DMS 273 treated with DMSO at 0.1 percent for 48 hours (cell line): ENCODE results near the gene CLPX.
"Not testable (repeated sequence)": the region's sequence is repeated elsewhere in the genome, so short reads cannot be mapped to it uniquely, and the experiment has no call there.

ENCODE experiments used
- DNase-seq: peaks from one replicate; lab custom pipeline; 2025; lab: John Stamatoyannopoulos, UW

CLPX gene

DNA sequence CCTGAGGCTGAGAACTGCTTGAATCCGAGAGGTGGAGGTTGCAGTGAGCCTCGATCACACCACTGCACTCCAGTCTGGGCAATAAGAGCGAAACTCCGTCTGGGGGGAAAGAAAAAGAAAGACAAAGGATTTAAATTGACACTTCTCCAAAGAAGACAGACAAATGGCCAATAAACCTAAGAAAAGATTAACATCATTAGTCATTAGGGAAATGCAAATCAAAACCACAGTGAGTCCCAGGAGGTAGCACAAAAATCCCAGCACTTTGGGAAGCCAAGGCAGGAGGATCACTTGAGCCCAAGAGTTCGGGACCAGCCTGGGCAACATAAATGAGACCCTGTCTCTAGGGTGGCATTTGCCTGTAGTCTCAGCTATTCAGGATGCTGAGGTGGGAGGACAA, 12.6 kb downstream of the CLPX start:
- no peak for DNase-seq

DNA sequence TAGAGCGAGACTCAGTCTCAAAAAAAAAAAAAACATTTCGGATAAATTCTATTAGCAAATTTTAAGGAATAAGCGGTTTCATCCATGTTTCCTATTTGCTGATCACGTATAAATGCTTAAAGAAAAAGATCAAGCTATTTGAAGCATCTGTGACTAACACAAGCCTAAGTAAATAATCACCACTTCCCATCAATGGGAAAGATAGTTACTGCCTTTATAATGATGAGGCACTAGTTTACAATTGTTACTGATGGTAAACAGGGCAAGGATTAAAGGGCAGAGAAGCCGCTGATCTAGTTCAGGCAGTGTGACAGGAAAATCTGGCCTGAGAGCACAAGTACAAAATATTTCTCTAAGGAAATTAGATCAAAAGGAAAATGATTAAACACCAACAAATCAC, 13.7 kb downstream of the CLPX start:
- no peak for DNase-seq

DNA sequence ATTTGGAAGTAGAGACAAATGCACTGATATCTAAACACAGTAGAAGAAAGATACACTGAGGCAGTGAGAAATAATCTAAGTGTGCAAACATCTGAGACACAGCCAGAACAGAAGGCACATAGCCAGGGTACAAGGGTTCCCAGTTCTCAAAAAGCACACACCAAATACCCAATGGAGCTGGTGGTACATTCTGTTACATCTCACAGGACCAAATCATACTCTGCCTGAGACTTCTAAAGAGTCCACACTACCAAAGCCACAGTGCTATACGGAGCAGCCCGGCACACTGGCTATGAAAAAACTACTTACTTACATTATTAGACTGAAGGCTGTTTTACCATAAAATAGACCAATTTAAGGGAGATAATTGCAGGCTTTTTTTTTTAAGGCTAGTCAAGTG, 19.3 kb downstream of the CLPX start:
- no peak for DNase-seq

DNA sequence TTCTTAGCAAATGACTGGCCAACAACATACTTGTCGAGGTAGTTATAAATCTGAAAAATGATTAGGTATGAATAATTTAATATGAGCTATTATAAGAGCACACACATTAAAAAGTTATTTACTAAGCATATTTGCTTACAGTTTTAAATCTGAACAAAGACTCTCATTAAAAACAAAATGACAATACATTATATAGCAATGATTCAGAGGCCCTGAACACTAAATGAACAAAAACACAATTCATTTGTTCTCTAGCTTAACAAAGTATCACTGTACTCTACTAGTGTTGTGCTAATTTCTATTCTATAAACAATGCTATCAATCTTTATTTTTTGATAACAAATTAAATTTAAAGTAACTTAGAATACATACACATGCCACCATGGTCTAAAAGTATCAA, 21.0 kb downstream of the CLPX start:
- DNase-seq: no peak

DNA sequence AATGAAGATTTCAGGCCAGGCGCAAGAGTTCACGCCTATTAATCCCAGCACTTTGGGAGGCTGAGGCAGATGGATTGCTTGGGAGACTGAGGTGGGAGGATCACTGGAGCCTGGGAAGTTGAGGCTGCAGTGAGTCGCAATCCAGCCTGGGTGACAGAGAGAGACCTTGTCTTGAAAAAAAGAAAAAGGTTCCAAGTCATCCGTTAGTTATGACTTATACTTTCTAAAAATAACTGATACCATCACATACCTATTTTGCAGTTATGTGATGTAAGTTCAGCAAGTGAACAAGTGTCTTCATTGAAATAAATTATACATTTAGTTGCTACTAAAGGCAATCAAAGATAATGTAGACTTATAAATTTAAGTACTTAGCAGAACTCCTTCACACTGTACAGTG, 22.1 kb downstream of the CLPX start:
- DNase-seq: no peak

DNA sequence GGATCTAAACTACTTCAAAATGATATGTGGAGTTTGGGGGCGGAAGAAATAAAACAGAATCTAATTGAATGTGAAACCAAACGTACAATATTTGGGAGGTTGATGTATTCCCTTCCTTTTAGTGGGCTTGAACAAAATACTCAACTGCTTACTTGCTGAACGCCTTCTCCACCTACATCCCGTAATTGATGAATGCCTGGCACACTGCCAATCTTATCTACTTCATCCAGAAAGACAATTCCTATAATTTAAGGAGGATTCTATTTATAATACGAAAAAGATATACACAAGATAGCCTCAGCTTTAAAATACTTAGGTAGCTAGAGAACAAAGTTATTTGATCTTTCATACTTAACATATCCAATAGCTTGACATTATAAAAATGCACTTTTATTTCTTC, 28.4 kb downstream of the CLPX start:
- DNase-seq: no peak

DNA sequence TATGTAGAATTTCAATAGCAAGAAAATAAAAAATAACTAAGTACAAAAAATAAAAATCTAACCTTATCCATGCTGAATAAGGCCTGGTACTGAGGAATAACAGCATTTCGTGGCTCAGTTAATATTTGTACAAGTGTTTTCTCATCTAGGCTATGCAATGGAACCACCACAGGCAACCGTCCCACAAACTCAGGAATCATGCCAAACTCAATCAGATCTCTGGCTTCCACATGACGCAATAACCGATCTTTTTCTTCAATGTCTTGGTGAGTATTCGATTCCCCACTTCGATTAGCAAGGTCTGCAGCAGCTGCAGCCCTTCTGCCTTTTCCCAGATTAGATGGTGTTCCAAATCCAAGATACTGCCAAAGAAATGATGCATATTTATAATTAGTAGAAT, 30.4 kb downstream of the CLPX start:
- DNase-seq: no peak

DNA sequence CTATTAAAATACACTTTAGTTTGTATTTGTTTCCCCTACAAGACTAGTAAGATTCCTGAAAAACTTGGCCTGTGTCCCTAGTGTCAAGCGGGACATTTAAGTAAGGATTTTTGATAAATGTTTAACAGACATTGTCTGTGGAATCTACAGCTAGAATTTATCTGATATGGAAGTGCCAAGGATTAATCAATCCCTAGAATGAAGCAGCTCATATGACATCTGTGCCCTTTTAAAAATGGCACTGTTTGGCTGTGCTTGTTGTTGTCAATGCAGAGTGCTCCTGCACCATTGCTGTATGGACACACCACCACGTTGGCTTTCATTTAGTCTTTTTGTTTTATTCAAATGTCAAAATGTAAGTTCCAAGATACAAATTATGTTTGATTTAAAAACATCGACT, 37.2 kb downstream of the CLPX start:
- DNase-seq: no peak

DNA sequence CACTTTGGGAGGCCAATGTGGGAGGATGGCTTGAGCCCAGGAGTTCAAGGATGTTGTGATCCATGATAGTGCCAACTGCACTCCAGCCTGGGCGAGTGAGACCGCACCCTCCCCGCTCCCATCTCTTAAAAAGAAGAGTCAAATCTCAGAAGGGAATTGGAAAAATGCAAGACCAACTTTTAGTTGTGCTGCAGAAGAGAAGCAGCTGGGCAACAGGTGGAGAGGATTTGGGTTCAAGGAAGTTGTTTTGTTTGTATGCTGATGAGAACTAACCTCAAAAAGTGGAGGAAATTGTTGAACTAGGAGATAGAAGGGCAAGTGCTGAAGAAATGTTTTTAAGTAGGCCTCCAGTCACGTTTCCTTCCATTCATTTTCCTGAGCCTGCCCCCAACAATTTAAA, 38.7 kb downstream of the CLPX start:
- DNase-seq: no peak

DNA sequence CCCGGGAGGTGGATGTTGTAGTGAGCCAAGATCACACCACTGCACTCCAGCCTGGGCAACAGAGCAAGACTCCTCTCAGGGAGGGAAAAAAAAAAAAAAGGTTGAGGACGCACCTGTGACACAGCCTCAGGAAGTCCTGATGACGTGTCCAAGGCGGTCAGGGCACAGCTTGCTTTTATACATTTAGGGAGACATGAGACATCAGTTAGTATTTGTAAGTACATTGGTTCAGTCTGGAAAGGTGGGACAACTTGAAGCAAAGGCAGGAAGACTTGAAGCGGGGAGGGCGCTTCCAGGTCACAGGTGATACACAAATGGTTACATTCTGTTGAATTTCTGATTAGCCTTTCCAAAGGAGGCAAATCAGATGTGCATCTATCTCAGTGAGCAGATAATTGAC, 46.5 kb downstream of the CLPX start:
- not testable (repeated sequence) for DNase-seq

DNA sequence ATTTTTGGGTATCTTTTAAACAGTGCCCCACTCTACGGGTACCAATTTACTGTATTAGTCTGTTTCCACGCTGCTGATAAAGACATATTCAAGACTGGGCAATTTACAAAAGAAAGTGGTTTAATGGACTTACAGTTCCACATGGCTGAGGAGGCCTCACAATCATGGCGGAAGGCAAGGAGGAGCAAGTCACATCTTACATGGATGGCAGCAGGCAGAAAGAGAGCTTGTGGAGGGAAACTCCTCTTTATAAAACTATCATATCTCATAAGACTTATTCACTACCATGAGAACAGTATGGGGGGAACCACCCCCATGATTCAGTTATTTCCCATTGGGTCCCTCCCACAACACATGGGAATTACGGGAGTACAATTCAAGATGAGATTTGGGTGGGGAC, 47.2 kb downstream of the CLPX start:
- not testable (repeated sequence) for DNase-seq

DNA sequence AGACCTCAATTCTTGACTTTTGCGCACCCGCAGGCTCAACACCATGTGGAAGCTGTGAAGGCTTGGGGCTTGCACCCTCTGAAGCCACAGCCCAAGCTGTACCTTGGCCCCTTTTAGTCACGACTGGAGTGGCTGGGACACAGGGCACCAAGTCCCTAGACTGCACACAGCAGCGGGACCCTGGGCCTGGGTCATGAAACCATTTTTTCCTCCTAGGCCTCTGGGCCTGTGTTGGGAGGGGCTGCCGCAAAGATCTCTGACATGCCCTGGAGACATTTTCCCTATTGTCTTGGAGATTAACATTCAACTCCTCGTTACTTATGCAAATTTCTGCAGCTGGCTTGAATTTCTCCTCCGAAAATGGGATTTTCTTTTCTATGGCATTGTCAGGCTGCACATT, 48.1 kb downstream of the CLPX start:
- not testable (repeated sequence) for DNase-seq

DNA sequence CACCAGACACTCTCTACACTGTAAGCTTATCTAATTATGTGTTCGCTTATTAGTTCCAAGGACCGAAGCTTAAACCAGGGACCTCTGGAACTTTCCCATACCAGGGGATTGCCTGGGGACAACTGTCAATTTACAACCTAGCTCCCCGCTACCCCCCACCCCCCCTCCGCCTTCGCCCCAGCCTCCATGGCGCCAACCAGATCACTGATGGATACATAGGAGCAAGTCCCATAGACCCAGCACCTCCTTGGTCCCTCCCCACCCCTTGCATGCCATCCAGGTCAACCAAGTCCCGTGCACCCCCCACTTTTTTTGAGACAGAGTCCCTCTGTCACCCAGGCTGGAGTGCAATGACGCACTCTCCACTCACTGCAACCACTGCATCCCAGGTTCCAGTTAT, 50.6 kb downstream of the CLPX start:
- DNase-seq: no peak

DNA sequence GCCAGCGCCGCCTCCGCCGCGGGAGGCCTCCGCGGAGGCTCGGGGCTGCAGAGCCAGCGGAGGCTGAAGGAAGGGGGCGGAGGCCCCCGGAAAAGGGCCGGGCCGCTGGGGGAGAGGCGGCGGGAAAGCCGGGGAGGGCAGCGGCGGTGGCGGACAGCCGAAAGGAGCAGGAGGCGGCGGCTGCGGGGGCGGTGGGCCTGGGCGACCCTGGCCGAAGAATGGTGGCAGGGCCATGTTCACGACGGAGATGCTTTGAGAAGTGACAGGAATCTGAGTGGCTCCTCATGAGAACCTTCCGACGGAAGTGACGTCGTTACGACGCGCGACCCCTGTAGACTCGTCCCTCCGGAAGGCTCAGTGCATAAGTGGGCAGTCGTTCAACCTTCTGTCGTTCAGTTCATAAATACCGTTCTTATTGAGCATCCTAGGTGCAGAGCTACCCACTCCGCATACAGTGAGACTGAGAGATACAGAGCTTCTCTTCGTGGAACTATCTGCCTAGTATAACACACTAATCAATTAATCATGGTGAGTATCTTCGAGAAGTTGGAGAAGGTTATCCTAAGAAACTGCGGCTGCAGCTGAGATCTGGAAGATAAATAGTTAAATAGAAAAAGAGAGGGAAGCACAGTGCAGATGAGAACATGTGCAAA, 51.5 kb downstream of the CLPX start, which contains the start of gene PDCD7:
Gene PDCD7 (minus strand): TSS at position 261 of the 653 bp plus-strand sequence. CDS start 27 bp downstream, at position 234.
- DNase-seq: peak; percentile 75

DNA sequence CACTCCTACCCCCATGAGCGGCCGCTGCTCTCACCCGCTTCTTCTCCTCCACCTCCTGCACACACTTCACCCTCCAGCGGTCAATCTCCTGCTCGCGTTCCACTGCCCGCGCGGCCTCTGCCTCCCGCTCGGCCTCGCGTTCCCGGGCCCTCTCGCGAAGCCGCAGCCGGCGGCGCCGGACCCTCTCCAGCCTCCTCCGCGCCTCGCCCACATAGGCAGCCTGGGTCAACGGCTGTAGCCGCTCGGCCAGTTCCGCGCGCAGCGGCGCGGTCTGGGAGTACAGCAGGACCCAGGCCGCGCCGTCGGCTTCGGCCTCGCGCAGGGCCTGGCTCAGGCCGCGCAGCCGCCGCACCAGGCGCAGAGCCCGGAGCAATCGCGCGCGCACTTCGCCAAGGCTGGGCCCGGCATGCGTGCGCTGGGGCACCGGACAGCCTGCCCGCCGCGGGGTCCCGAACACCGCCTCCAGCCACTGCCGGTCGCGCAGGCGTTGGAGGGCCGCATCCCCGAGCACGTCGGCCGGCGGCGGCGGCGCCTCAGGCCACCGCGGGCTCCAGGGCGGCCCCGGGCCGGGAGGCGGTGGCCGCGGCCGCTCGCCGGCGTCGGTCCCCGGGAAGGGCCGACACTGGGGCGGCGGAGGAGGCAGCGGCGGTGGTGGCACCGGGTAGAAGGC, 52.1 kb downstream of the CLPX start:
- DNase-seq: no peak

DNA sequence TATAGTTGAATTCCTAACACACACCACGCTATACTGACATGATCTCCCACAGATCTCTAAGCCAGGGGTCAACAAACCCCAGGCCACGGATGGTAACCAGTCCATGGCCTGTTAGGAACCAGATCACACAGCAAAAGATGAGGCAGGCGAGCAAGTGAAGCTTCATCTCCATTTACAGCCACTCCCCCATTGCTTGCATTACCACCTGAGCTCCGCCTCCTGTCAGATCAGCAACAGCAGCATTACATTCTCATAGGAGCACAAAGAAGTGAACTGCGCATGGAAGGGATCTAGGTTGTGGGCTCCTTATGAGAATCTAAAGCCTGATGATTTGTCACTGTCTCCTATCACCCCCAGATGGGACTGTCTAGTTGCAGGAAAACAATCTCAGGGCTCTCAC, 54.2 kb downstream of the CLPX start:
- no peak for DNase-seq

DNA sequence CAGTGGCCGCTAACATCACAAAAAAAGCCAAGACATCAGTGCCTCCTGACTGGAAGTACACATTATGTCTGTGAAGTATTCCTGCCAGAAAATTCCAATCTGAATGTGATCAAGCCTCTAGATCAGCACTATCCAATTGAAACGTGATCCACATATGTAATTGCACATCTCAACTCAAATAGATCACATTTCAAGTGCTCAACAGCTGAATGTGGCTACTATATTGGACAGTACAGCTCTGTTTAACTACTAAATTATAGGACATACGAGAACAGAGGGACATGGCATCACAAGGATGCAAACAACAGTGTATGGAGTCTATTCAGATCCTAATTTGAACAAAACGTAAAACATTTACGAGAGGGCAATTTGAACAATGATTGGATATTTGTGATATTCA, 69.6 kb downstream of the CLPX start:
- DNase-seq: peak; percentile 18

DNA sequence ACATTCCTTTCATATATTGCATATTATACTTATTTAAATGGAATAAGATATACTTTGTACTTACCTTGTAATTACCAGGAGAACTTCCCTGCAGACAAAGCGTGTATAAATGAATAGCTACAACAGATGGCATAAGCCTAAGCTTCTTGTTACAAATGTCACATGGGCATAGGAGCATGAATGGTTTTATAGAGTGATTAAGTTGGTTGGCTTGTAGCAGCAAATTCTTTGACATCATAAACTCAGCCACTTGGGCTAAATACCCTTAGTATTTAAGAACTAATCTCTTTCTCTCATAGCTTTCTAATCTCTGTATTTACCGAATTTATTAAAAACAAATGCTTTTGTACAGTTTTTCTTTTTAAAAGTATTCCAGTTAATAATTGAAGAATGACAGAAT, 70.1 kb downstream of the CLPX start, which contains the start of gene UBAP1L:
Gene UBAP1L (minus strand): TSS at position 115 of the 400 bp plus-strand sequence. CDS start 8,985 bp downstream, outside the sequence.
- peak; percentile 65 for DNase-seq

DNA sequence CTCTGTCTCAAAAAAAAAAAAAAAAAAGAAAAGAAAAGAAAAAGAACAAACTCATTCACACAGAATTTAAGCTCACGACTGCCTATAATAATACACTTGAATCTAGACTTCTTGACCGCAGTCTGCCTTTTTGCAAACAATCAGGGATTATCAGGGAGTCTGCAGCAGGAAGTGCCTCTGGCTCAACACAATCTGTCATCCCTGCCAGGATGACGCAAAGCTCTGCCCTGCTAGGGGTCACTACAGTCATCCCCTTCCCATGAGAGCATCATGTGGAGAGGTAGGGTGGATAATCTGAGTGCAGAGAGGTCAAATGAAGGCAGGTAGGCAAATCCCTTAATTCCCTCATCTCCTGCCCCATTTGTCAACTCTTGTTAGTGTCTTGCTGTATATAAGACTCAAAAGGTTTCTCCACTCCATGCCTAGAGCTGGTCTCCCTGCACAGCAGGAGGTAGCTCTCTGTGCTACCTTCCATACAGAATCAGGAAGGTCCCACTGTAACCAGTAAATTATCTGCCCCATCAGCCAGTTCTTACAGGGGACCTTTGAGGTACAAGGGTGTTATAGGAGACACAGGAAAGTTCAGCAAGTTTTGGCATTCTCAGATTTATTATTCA, 74.4 kb downstream of the CLPX start:
- DNase-seq: no peak

DNA sequence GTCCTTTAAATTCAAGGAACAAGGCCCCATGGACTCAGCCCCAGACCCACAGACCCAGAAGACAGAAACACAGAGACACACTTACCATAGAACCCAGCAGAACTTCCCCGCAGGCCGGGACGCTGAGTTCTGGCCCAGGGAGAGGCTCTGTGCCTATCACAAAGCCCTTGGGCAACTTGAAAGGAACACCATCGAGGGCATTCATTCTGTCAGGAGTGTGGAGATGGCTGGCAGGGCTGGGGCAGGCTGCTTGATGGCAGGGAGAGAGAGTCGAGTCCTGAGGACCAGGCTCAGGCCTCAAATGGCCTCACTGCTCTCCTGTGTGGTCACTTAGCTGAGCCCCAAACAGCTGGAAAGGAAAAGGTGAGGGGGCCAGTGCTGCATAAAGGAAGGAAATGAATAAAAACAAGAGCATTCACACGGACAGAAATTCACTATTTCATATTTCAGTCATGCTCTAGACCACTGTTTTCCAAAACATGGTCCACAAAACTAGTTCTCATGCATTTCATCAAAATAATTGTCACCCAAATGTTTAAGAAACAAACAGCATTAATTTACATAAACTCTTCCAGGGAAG, 79.0 kb downstream of the CLPX start:
- DNase-seq: no peak

DNA sequence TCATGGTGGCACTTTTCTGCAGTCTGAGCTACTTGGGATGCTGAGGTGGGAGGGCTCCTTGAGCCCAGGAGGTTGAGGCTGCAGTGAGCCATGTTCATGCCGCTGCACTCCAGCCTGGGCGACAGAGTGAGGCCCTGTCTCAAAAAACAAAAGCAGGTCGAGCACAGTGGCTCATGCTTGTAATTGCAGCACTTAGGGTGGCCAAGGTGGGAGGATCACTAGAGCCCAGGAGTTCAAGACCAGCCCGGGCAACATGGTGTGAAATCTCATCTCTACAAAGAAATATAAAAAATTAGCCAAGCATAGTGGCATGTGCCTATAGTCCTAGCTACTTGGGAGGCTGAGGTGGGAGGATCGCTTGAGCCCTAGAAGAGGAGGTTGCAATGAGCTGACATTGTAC, 80.1 kb downstream of the CLPX start:
- no peak for DNase-seq

DNA sequence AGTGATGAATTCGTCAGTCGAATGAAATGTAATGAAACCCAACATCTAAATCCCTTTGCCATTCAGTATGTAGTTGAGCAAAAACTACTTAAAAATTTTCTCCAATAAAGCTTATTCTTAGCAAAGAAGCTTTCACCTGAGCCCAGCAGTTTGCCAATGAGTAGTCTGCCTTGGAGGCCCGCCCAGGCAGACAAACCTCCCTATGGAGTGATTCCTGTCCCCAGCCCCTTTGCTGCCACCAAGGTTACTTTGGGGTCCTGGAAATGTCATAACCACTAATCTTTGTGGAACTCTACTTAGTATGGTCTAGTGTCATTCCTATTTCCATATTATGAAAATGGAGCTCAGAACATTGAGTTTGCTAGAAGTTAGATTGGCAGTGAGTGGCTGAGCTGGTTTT, 82.2 kb downstream of the CLPX start:
- DNase-seq: no peak
